Endothelial cell of umbilical vein (primary cell): ENCODE data around the gene SLC49A3.

Source experiments
- CTCF ChIP-seq, 2 donors: IDR thresholded peaks; 1 replicate in 1 of 2; 2 replicates in 1 of 2; pipeline ENCODE4 v1.5.1; 2011; ENCODE audit warnings: low read length in 2 of 2, mild to moderate bottlenecking in 2 of 2, moderate library complexity in 2 of 2, control low read depth in 1 of 2, inconsistent platforms in 1 of 2, low read depth in 1 of 2; ENCODE audit not compliant: insufficient read depth in 1 of 2; ENCODE audit errors: extremely low read depth in 1 of 2
- POLR2A ChIP-seq: IDR thresholded peaks from 2 replicates; pipeline ENCODE4 v1.6.1; 2012; ENCODE audit warnings: low read depth, mild to moderate bottlenecking, control low read depth, low read length

- TF ChIP-seq CTCF (IDR thresholded peaks at IDR 0.05; ENCODE audit: extremely low read depth in 1 of 2, insufficient read depth in 1 of 2, low read depth in 1 of 2, low read length in 2 of 2) (no peak), POLR2A (no peak)
Observed at GRCh38 chr4:635851-636627, 52.9 kb downstream of the SLC49A3 start.
